Jurkat, Clone E6-1 (cell line): Measurements from ENCODE around the gene MED4.

Source experiments
- DNase-seq: peaks from one replicate; pipeline ENCODE4 v3.0.0-alpha.2; 2011; ENCODE audit warnings: low read depth, low spot score
- H3K4me3 ChIP-seq: 2 replicates; pipeline ENCODE4 v1.5.1; 2011; ENCODE audit warnings: mild to moderate bottlenecking, low read length, control low read depth, moderate library complexity

MED4 gene

DNA sequence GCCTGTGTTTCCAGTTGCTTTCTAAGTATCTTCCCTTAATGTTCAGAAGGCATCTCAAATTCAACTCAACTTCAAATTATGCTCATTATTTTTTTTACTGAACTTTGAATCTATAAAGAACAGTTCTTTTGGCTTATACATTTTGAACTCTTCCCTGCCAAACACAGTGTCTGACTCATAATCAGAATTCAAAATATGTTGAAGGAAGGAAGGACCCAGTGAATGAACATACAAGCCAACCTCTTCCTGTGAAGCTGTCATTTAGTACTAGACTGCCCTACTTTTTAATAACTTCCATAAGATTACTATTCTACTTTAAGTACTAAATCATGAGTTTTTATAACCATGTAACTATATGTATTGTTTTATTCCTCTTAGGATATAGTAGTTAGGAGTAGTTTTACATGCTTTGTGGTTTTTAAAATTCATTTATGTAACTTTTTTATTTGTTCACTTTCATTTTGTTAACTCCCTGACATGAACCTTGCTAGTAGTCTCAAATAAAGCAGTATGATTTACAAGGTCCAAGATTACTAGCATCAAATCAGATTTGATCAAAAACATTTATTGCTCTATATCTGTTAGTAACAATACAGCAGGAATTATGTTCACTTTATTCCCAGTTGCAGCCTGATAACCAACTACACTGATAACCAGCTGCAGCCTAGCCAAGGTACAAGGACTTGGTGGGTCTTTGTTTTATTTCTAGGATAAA lies 51.0 kb downstream of the MED4 start:
- no peak for DNase-seq
- no peak overlapping the region for H3K4me3 ChIP-seq

GRCh38 chr13:48042894-48043293 lies 52.0 kb downstream of the MED4 start:
- DNase-seq = no peak
- no peak overlapping the region for H3K4me3 ChIP-seq

DNA sequence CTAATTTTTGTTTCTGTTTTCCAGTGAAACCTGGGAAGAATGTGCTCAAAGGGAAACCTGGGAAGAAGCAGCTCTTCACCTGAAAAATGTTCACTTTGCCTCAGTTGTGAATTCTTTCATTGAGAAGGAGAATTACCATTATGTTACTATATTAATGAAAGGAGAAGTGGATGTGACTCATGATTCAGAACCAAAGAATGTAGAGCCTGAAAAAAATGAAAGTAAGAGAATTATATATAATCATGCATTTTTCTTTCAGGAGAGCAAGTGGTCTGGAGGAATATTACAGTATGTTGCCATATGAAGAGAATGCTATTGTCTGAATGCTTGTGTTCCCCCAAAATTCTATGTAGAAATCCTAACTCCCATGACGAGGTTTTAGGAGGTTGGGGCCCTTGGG lies 54.0 kb downstream of the MED4 start:
- no peak overlapping the region for H3K4me3 ChIP-seq
- DNase-seq = no peak

GRCh38 chr13:48040049-48040448 lies 54.9 kb downstream of the MED4 start:
- no peak for DNase-seq
- no peak overlapping the region for H3K4me3 ChIP-seq

- peak overlapping the region; percentile 60 for H3K4me3 ChIP-seq
- DNase-seq = no peak
Observed at GRCh38 chr13:48038761-48039160, 56.1 kb downstream of the MED4 start.

GRCh38 chr13:48037346-48038173 lies 57.3 kb downstream of the MED4 start, which contains the start of gene NUDT15:
Gene NUDT15, plus strand, starts transcription at chr13:48037726. Its CDS starts 21 bp downstream, at chr13:48037747.
- DNase-seq = peak; percentile 98

DNA sequence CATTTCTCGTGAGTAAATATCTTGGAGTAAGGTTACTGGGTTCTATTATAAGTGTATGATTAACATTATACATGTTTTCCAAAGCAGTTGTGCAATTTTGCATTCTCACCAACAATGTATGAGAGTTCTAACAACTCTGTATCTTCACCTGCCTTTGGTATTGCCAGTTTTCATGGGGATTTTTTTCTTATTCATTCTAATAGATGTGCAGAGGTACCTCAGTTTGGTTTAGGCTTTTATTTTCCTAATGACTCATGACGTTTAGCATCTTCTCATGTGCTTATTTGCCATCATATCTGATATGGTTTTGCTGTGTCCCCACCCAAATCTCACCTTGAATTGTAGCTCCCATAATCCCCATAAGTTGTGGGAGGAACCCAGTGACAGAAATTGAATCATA lies 65.0 kb downstream of the MED4 start:
- no peak overlapping the region for H3K4me3 ChIP-seq
- no peak for DNase-seq

More at GRCh38 chr13:48037346-48038173, 57.3 kb downstream of the MED4 start, which contains the start of gene NUDT15:
- H3K4me3 ChIP-seq = peak within 1 kb of the TSS; percentile 60

DNA sequence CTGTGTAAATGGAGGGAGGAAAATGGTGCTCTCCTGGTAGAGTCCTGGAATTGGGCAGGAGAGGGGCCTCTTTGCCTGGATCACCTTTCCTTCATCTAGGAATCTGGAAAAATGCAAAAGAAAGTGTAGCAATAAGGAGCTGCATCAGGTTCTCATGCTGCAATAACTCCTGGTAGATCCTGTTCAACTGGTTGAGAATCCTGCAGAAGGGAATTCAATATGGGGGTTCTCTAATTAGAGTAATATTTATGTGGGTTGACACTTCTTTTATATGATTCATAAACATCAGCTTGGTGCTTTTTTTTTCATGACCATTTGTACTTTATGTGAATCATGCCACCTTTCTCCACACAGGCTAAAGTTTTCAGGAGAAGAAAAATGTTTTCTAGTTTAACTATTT lies 66.8 kb downstream of the MED4 start:
- H3K4me3 ChIP-seq = no peak overlapping the region
- DNase-seq = no peak
